HepG2 (cell line): ENCODE data around the gene PA2G4. TPM values are rescaled to one million over a fixed set of nuclear protein-coding genes. Genes with fewer than 3 reads are reported as not detected.

ENCODE experiments used
- DMAP1 ChIP-seq: IDR thresholded peaks from 2 replicates; pipeline ENCODE4 v1.6.1; 2016
- GMEB1 ChIP-seq: sonication (generic); formaldehyde crosslinking; IDR thresholded peaks from 2 replicates; pipeline ENCODE4 v1.5.1; 2020; ENCODE audit warnings: missing genetic modification reagents, mild to moderate bottlenecking, borderline replicate concordance
- HOXA5 ChIP-seq: sonication (generic); formaldehyde crosslinking; IDR thresholded peaks from 2 replicates; pipeline ENCODE4 v1.4.0; 2020; ENCODE audit warnings: missing genetic modification reagents
- MAFF ChIP-seq: IDR thresholded peaks from 2 replicates; pipeline ENCODE4 v1.6.1; 2011; ENCODE audit warnings: low read depth, low read length, improper control_type of control experiment
- RXRB ChIP-seq: IDR thresholded peaks from 2 replicates; pipeline ENCODE4 v1.6.1; 2016; ENCODE audit warnings: borderline replicate concordance, missing genetic modification reagents, missing compliant biosample characterization
- SCMH1 ChIP-seq: sonication (generic); formaldehyde crosslinking; IDR thresholded peaks from 2 replicates; pipeline ENCODE4 v1.9.0; 2021; ENCODE audit warnings: missing genetic modification reagents, mild to moderate bottlenecking, borderline replicate concordance
- SOX5 ChIP-seq: IDR thresholded peaks from 2 replicates; pipeline ENCODE4 v1.6.1; 2016; ENCODE audit warnings: borderline replicate concordance
- SP4 ChIP-seq: sonication (generic); formaldehyde crosslinking; IDR thresholded peaks from 2 replicates; pipeline ENCODE4 v1.8.1; 2023; ENCODE audit warnings: mild to moderate bottlenecking, missing genetic modification reagents
- TAF15 ChIP-seq: fragments of 200-400 bp; formaldehyde crosslinking; IDR thresholded peaks from one replicate; pipeline ENCODE4 v1.6.1; 2018; ENCODE audit warnings: mild to moderate bottlenecking, low read depth, low read length; ENCODE audit not compliant: poor library complexity, severe bottlenecking
- TBX3 ChIP-seq: fragments of 450-650 bp; IDR thresholded peaks from 2 replicates; pipeline ENCODE4 v1.6.1; 2017; ENCODE audit warnings: antibody characterized with exemption, mild to moderate bottlenecking, inconsistent platforms, borderline replicate concordance
- TOE1 ChIP-seq: sonication (generic); formaldehyde crosslinking; IDR thresholded peaks from 2 replicates; pipeline ENCODE4 v1.4.0; 2020; ENCODE audit warnings: mild to moderate bottlenecking, missing genetic modification reagents
- ZNF546 ChIP-seq: sonication (generic); formaldehyde crosslinking; conservative IDR thresholded peaks from 2 replicates; pipeline ENCODE4 v1.8.1; 2023; ENCODE audit warnings: mild to moderate bottlenecking, missing genetic modification reagents
- ZNF558 ChIP-seq: sonication (generic); formaldehyde crosslinking; IDR thresholded peaks from 2 replicates; pipeline ENCODE4 v1.9.0; 2022; ENCODE audit warnings: mild to moderate bottlenecking, missing genetic modification reagents, borderline replicate concordance
- ZNF569 ChIP-seq: sonication (generic); formaldehyde crosslinking; IDR thresholded peaks from 2 replicates; pipeline ENCODE4 v1.5.0; 2020; ENCODE audit warnings: mild to moderate bottlenecking, missing genetic modification reagents, moderate library complexity, borderline replicate concordance
- polyA plus RNA-seq, 8 experiments: library from polyadenylated mRNA; depleted of rRNA in 3 of 8; stranded (reverse) in 7 of 8; unstranded in 1 of 8; fragments of >200 nt; fragmentation: Illumina TruSeq in 4 of 8; extraction: Trizol in 4 of 8; gene quantifications; 2 replicates each; pipeline versions ENCODE4 v1.2.1 to v1.2.3, GENCODE V29; 2011 to 2016; ENCODE audit warnings: low read depth in 4 of 8, missing spikeins in 1 of 8, mixed read lengths in 1 of 8; ENCODE audit not compliant: insufficient read depth in 1 of 8
- total RNA-seq, 5 experiments: library from RNA; depleted of rRNA; stranded (reverse); fragments of >200 nt; fragmentation: Illumina TruSeq; extraction: Trizol; gene quantifications; 2 replicates each; pipeline ENCODE4 v1.2.3, GENCODE V29; 2016; ENCODE audit warnings: low read depth in 1 of 5
- TF ChIP-seq, protein P1 (sequence below): IDR thresholded peaks from 2 replicates; pipeline ENCODE4 v1.6.1; 2016; ENCODE audit warnings: low read depth, missing genetic modification reagents, missing compliant biosample characterization
- TF ChIP-seq, protein P2 (sequence below): sonication (generic); formaldehyde crosslinking; IDR thresholded peaks from 2 replicates; pipeline ENCODE4 v1.4.0; 2020; ENCODE audit warnings: missing genetic modification reagents
- TF ChIP-seq, protein P3 (sequence below): IDR thresholded peaks from 2 replicates; pipeline ENCODE4 v1.6.1; 2016; ENCODE audit warnings: low read depth
- TF ChIP-seq, protein P4 (sequence below): sonication (generic); IDR thresholded peaks from 2 replicates; pipeline ENCODE4 v1.6.1; 2016; ENCODE audit warnings: low read depth, borderline replicate concordance

PA2G4 gene
- total and polyA plus RNA-seq, 2 of the 13 experiments (the other 11 are each of a cell fraction or from before 2014, with no cell fraction given) = 147 to 240 TPM

GRCh38 chr12:56080556-56081138 lies 23.7 kb upstream of the PA2G4 start (continued):
- TF ChIP-seq, protein P1, sequence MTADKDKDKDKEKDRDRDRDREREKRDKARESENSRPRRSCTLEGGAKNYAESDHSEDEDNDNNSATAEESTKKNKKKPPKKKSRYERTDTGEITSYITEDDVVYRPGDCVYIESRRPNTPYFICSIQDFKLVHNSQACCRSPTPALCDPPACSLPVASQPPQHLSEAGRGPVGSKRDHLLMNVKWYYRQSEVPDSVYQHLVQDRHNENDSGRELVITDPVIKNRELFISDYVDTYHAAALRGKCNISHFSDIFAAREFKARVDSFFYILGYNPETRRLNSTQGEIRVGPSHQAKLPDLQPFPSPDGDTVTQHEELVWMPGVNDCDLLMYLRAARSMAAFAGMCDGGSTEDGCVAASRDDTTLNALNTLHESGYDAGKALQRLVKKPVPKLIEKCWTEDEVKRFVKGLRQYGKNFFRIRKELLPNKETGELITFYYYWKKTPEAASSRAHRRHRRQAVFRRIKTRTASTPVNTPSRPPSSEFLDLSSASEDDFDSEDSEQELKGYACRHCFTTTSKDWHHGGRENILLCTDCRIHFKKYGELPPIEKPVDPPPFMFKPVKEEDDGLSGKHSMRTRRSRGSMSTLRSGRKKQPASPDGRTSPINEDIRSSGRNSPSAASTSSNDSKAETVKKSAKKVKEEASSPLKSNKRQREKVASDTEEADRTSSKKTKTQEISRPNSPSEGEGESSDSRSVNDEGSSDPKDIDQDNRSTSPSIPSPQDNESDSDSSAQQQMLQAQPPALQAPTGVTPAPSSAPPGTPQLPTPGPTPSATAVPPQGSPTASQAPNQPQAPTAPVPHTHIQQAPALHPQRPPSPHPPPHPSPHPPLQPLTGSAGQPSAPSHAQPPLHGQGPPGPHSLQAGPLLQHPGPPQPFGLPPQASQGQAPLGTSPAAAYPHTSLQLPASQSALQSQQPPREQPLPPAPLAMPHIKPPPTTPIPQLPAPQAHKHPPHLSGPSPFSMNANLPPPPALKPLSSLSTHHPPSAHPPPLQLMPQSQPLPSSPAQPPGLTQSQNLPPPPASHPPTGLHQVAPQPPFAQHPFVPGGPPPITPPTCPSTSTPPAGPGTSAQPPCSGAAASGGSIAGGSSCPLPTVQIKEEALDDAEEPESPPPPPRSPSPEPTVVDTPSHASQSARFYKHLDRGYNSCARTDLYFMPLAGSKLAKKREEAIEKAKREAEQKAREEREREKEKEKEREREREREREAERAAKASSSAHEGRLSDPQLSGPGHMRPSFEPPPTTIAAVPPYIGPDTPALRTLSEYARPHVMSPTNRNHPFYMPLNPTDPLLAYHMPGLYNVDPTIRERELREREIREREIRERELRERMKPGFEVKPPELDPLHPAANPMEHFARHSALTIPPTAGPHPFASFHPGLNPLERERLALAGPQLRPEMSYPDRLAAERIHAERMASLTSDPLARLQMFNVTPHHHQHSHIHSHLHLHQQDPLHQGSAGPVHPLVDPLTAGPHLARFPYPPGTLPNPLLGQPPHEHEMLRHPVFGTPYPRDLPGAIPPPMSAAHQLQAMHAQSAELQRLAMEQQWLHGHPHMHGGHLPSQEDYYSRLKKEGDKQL = 0 out of 2 replicates have a peak, but pooled peaks have one; percentile 43
- TF ChIP-seq ZNF546 (CRISPR knock-in tag) = peak; percentile 74
- TF ChIP-seq TAF15 = no peak
- TF ChIP-seq TBX3 = no peak
- TF ChIP-seq RXRB (CRISPR knock-in tag) = peak; percentile 92
- peak; percentile 54; the same call in 1 of the 2 replicates for TF ChIP-seq ZNF558 (CRISPR knock-in tag)
- TF ChIP-seq DMAP1 (CRISPR knock-in tag) = peak; percentile 20; the same call in 1 of the 2 replicates
- TF ChIP-seq, protein P2, sequence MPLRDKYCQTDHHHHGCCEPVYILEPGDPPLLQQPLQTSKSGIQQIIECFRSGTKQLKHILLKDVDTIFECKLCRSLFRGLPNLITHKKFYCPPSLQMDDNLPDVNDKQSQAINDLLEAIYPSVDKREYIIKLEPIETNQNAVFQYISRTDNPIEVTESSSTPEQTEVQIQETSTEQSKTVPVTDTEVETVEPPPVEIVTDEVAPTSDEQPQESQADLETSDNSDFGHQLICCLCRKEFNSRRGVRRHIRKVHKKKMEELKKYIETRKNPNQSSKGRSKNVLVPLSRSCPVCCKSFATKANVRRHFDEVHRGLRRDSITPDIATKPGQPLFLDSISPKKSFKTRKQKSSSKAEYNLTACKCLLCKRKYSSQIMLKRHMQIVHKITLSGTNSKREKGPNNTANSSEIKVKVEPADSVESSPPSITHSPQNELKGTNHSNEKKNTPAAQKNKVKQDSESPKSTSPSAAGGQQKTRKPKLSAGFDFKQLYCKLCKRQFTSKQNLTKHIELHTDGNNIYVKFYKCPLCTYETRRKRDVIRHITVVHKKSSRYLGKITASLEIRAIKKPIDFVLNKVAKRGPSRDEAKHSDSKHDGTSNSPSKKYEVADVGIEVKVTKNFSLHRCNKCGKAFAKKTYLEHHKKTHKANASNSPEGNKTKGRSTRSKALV (CRISPR knock-in tag) = no peak
- no peak for TF ChIP-seq GMEB1 (CRISPR knock-in tag)
- no peak for TF ChIP-seq SCMH1
- TF ChIP-seq MAFF = no peak
- no peak for TF ChIP-seq SP4 (CRISPR knock-in tag)
- TF ChIP-seq, protein P3, sequence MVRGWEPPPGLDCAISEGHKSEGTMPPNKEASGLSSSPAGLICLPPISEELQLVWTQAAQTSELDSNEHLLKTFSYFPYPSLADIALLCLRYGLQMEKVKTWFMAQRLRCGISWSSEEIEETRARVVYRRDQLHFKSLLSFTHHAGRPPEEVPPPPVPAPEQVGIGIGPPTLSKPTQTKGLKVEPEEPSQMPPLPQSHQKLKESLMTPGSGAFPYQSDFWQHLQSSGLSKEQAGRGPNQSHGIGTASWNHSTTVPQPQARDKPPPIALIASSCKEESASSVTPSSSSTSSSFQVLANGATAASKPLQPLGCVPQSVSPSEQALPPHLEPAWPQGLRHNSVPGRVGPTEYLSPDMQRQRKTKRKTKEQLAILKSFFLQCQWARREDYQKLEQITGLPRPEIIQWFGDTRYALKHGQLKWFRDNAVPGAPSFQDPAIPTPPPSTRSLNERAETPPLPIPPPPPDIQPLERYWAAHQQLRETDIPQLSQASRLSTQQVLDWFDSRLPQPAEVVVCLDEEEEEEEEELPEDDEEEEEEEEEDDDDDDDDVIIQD (CRISPR knock-in tag) = no peak
- no peak for TF ChIP-seq TOE1
- TF ChIP-seq, protein P4, sequence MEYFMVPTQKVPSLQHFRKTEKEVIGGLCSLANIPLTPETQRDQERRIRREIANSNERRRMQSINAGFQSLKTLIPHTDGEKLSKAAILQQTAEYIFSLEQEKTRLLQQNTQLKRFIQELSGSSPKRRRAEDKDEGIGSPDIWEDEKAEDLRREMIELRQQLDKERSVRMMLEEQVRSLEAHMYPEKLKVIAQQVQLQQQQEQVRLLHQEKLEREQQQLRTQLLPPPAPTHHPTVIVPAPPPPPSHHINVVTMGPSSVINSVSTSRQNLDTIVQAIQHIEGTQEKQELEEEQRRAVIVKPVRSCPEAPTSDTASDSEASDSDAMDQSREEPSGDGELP = peak; percentile 60; the same call in 1 of the 2 replicates
- TF ChIP-seq ZNF569 (CRISPR knock-in tag) = no peak
- peak; percentile 74 for TF ChIP-seq SOX5 (CRISPR knock-in tag)
- no peak for TF ChIP-seq HOXA5 (CRISPR knock-in tag)
